GM12878 (cell line): Measurements from ENCODE around the gene PKHD1. TPM values are rescaled to one million over a fixed set of nuclear protein-coding genes. Genes with fewer than 3 reads are reported as not detected.

Experiments used
- ASH2L ChIP-seq: fragments of 300-600, 200-600 bp; sonication (generic); IDR thresholded peaks from 2 replicates; pipeline ENCODE4 v1.6.1; 2017; ENCODE audit warnings: low read depth, mild to moderate bottlenecking, borderline replicate concordance
- CUX1 ChIP-seq: IDR thresholded peaks from 2 replicates; pipeline ENCODE4 v1.6.1; 2012; ENCODE audit warnings: improper control_type of control experiment, low read depth, low read length; ENCODE audit not compliant: insufficient replicate concordance
- GABPA ChIP-seq: IDR thresholded peaks from 2 replicates; pipeline ENCODE4 v1.6.1; 2014; ENCODE audit warnings: antibody characterized with exemption, low read depth, mild to moderate bottlenecking, inconsistent platforms
- IRF5 ChIP-seq: fragments of 450-650 bp; IDR thresholded peaks from 2 replicates; pipeline ENCODE4 v1.6.1; 2017; ENCODE audit warnings: borderline replicate concordance
- MEF2A ChIP-seq: IDR thresholded peaks from 2 replicates; pipeline ENCODE4 v1.6.1; 2011; ENCODE audit warnings: low read depth, mild to moderate bottlenecking, low read length, moderate library complexity; ENCODE audit not compliant: insufficient read depth
- NFYB ChIP-seq: IDR thresholded peaks from 2 replicates; pipeline ENCODE4 v1.6.1; 2011; ENCODE audit warnings: low read depth, mild to moderate bottlenecking, low read length, improper control_type of control experiment, moderate library complexity; ENCODE audit not compliant: insufficient read depth
- POLR2AphosphoS2 ChIP-seq: IDR thresholded peaks from 2 replicates; pipeline ENCODE4 v1.6.1; 2011; ENCODE audit warnings: low read depth, mild to moderate bottlenecking, low read length, improper control_type of control experiment, moderate library complexity
- SRF ChIP-seq, 2 experiments: IDR thresholded peaks; 2 replicates each; pipeline ENCODE4 v1.6.1; 2011; ENCODE audit warnings: low read depth in 2 of 2, low read length in 2 of 2, mild to moderate bottlenecking in 1 of 2, moderate library complexity in 1 of 2
- TBL1XR1 ChIP-seq: IDR thresholded peaks from 2 replicates; pipeline ENCODE4 v1.6.1; 2012; ENCODE audit warnings: low read depth, low read length, improper control_type of control experiment
- WRNIP1 ChIP-seq: IDR thresholded peaks from 2 replicates; pipeline ENCODE4 v1.6.1; 2011; ENCODE audit warnings: low read depth, low read length, improper control_type of control experiment, borderline replicate concordance
- polyA plus RNA-seq, 11 experiments: library from polyadenylated mRNA; depleted of rRNA in 4 of 11; unstranded in 6 of 11; stranded (reverse) in 5 of 11; fragments of >200 nt; fragmentation: Nextera tagmentation in 4 of 11; fragmentation: Illumina TruSeq in 1 of 11; extraction: Ambion mirVana in 4 of 11; extraction: Trizol in 1 of 11; gene quantifications; 1 replicate in 1 of 11; 2 replicates in 10 of 11; pipeline versions ENCODE4 v1.2.1 to v1.2.3, GENCODE V29; 2011 to 2016; ENCODE audit warnings: inconsistent platforms in 2 of 11, missing spikeins in 2 of 11, low read depth in 1 of 11
- total RNA-seq, 4 experiments: library from RNA; depleted of rRNA in 3 of 4; stranded (reverse); fragments of >200 nt in 3 of 4; fragmentation: Illumina TruSeq in 1 of 4; extraction: Trizol in 1 of 4; gene quantifications; 2 replicates each; pipeline versions ENCODE4 v1.2.1 to v1.2.3, GENCODE V29; 2013 to 2021

Gene PKHD1
- total and polyA plus RNA-seq, 10 of the 15 experiments (the other 5 are each of a cell fraction or from before 2014, with no cell fraction given): under 0.01 to 0.90 (median 0.02) TPM; not detected in 1

GRCh38 chr6:51720327-51720726 lies 367.1 kb downstream of the PKHD1 start (continued):
- TF ChIP-seq CUX1 (no peak), WRNIP1 (no peak), IRF5 (no peak), TBL1XR1 (no peak), SRF (IDR thresholded peaks at IDR 0.05; ENCODE audit: low read depth in 2 of 2, low read length in 2 of 2) (no peak), GABPA (no peak), POLR2AphosphoS2 (no peak), ASH2L (no peak), NFYB (no peak), MEF2A (no peak)
